Stimulated activated naive CD8-positive, alpha-beta T cell treated with anti-CD3 and anti-CD28 coated beads, Interleukin-15, Interleukin-2, amounts not matched to agents 100 ng/mL and 50 ng/mL, for 24 hours (primary cell): ENCODE data around the gene CDH23.

Experiments
- H3K27ac Mint-ChIP-seq: one replicate; pipeline ENCODE4 v1.8.0; 2021; ENCODE audit warnings: mild to moderate bottlenecking, mixed read lengths
- H3K27me3 Mint-ChIP-seq: one replicate; pipeline ENCODE4 v1.8.0; 2021; ENCODE audit warnings: mixed read lengths
- H3K36me3 Mint-ChIP-seq: one replicate; pipeline ENCODE4 v1.8.0; 2021; ENCODE audit warnings: low read depth, mixed read lengths
- H3K4me1 Mint-ChIP-seq: one replicate; pipeline ENCODE4 v1.8.0; 2021; ENCODE audit warnings: low read depth, mixed read lengths
- H3K4me3 Mint-ChIP-seq: one replicate; pipeline ENCODE4 v1.8.0; 2021; ENCODE audit warnings: mild to moderate bottlenecking, mixed read lengths
- H3K9me3 Mint-ChIP-seq: one replicate; pipeline ENCODE4 v1.8.0; 2021; ENCODE audit warnings: mixed read lengths

CDH23 gene

GRCh38 chr10:71812913-71813590 is 416.3 kb downstream of the CDH23 start:
- H3K27me3 Mint-ChIP-seq, result no peaks in the 10 kb centered on the region
- no peaks in the 10 kb centered on the region for H3K4me1 Mint-ChIP-seq
- H3K4me3 Mint-ChIP-seq, result no peak overlapping the region
- no peaks in the 10 kb centered on the region for H3K9me3 Mint-ChIP-seq
- H3K36me3 Mint-ChIP-seq, result peaks cover 24% of the 10 kb centered on the region
- no peak overlapping the region for H3K27ac Mint-ChIP-seq

GRCh38 chr10:71814922-71815411 is 418.2 kb downstream of the CDH23 start:
- H3K27me3 Mint-ChIP-seq, result no peaks in the 10 kb centered on the region
- H3K36me3 Mint-ChIP-seq, result peaks cover 40% of the 10 kb centered on the region
- no peaks in the 10 kb centered on the region for H3K4me1 Mint-ChIP-seq
- no peaks in the 10 kb centered on the region for H3K9me3 Mint-ChIP-seq
- no peak overlapping the region for H3K27ac Mint-ChIP-seq
- H3K4me3 Mint-ChIP-seq, result no peak overlapping the region

DNA sequence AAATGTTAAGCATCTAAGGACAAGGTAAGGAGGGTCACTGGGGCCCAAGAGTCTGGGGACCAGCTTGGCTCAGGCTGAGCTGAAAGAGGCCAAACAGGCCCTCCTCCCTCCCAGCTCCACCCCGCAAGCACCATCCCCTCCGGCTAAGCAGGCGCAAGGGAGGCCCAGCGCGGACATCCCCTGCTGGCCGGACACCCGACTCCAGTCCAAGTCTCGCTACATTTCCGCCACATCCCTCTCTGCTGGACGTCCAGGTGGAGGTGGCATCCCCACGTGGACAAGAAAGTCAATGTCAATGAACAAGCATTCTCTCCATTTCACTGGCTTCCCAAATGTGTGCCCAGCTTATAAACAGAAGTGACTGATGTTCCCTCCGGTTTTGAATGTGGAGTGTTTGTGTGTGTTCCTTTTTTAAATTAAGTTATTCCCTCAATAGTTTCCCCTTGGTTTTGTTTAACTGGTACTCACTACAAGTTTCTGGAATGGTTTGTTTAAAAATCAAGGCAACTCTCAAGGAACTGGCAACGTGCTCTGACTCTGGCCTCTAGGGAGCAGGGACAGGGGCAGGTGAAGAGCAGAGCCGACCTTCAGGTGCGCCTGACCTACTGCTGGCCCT is 418.9 kb downstream of the CDH23 start:
- no peaks in the 10 kb centered on the region for H3K9me3 Mint-ChIP-seq
- H3K4me1 Mint-ChIP-seq, result no peaks in the 10 kb centered on the region
- H3K27me3 Mint-ChIP-seq, result no peaks in the 10 kb centered on the region
- no peak overlapping the region for H3K27ac Mint-ChIP-seq
- H3K4me3 Mint-ChIP-seq, result no peak overlapping the region
- peaks cover 43% of the 10 kb centered on the region for H3K36me3 Mint-ChIP-seq

DNA sequence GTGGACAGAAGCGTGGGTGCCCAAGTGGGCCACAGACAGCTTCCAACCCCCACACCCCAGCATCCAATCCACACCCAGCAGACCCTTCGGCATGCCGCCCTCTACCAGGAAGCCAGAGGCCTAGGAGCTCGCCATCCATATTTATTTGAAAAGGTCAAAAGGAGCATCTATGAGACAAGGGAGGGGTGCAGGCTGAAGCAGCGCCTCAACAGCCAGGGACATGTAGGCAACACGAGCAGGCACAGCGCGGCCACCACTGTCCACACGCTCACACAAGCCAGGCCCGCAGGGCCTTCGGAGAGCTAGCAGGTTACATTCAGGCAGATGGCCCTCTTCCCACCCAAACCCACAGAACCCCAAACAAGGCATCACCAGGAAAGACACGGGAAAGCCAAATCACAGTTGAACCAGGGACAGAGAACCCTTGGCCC is 419.7 kb downstream of the CDH23 start:
- Mint-ChIP-seq H3K27me3 (no peaks in the 10 kb centered on the region), H3K4me3 (no peak overlapping the region), H3K27ac (no peak overlapping the region), H3K4me1 (peaks cover 1% of the 10 kb centered on the region), H3K36me3 (peaks cover 47% of the 10 kb centered on the region), H3K9me3 (no peaks in the 10 kb centered on the region)

GRCh38 chr10:71816936-71817618 is 420.4 kb downstream of the CDH23 start:
- no peak overlapping the region for H3K27ac Mint-ChIP-seq
- H3K9me3 Mint-ChIP-seq, result no peaks in the 10 kb centered on the region
- peaks cover 8% of the 10 kb centered on the region for H3K4me1 Mint-ChIP-seq
- H3K36me3 Mint-ChIP-seq, result peaks cover 47% of the 10 kb centered on the region
- H3K4me3 Mint-ChIP-seq, result no peak overlapping the region
- no peaks in the 10 kb centered on the region for H3K27me3 Mint-ChIP-seq

GRCh38 chr10:71817831-71818655 is 421.3 kb downstream of the CDH23 start:
- no peaks in the 10 kb centered on the region for H3K9me3 Mint-ChIP-seq
- H3K27ac Mint-ChIP-seq, result no peak overlapping the region
- H3K27me3 Mint-ChIP-seq, result no peaks in the 10 kb centered on the region
- H3K4me3 Mint-ChIP-seq, result no peak overlapping the region
- H3K36me3 Mint-ChIP-seq, result peaks cover 47% of the 10 kb centered on the region
- peaks cover 14% of the 10 kb centered on the region for H3K4me1 Mint-ChIP-seq

DNA sequence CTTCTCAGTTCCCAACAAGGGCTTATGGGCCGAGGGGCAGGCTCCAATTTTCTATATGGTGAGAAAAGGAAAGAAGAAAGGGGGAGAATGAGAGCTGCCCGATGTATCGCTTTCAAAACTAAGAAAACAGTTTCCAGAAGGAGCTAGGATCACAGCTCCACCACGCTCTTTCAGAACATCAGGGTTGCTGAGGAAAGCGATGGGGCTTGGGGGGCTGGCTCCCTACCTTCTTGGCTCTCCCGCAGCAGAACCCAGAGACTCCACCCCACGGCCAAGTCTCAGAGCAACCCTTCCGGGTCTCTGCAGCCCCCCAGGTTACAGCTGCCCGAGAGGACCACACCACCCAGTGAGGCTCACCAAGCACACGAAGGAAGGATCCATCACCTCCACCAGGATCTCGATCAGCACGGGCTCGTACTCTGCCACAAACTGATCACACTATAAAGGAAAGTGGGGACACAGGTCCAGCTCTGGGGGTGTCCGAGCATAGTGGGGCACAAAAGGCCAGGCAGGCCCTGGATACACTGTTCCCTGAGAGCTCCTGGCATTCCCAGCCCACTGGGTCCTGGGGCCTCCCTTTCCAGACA is 422.0 kb downstream of the CDH23 start:
- Mint-ChIP-seq H3K27me3 (no peaks in the 10 kb centered on the region), H3K27ac (no peak overlapping the region), H3K4me3 (no peak overlapping the region), H3K9me3 (no peaks in the 10 kb centered on the region), H3K36me3 (peaks cover 51% of the 10 kb centered on the region), H3K4me1 (peaks cover 14% of the 10 kb centered on the region)

DNA sequence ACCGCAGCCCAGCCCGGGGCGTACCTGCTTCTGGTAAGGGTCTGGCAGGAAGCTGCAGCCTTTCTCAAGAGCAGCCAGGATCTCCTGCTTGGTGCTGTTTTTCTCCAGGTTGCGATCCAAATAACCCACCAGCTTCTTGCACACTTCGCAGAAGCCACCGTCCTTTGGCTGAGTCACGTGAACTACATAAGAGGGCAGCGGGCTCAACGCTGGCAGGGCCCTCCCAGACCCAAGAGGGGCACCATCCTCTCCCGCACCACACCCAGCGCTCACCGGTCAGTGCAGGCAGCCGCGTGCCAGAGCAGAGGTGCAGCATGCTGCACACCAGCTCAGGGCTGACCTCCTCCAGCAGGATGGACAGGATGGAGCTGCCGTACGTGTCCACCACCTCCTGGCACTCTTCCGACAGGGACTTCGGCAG is 422.7 kb downstream of the CDH23 start:
- Mint-ChIP-seq H3K9me3 (no peaks in the 10 kb centered on the region), H3K27ac (peak overlapping the region; percentile 31), H3K4me1 (peaks cover 14% of the 10 kb centered on the region), H3K4me3 (no peak overlapping the region), H3K36me3 (peaks cover 52% of the 10 kb centered on the region), H3K27me3 (no peaks in the 10 kb centered on the region)

DNA sequence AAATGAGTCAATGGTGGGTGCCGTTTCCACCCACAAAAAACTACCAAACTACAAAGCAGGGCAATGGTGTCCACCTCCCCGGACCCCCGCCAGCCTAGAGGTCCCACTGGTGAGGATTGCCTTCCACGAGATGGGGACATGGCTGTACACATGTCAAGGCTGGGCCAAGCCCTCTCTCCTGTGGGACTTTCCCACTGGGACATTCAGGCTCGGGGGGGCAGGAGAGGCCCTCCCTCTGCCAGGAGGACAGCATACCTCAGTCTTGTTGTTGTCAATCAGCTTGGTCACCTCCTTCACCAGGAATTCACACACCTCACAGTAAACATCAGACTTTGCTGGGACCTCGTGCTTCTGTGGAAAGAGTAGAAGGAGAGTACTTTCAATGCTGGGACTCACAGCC is 423.3 kb downstream of the CDH23 start:
- no peaks in the 10 kb centered on the region for H3K9me3 Mint-ChIP-seq

DNA sequence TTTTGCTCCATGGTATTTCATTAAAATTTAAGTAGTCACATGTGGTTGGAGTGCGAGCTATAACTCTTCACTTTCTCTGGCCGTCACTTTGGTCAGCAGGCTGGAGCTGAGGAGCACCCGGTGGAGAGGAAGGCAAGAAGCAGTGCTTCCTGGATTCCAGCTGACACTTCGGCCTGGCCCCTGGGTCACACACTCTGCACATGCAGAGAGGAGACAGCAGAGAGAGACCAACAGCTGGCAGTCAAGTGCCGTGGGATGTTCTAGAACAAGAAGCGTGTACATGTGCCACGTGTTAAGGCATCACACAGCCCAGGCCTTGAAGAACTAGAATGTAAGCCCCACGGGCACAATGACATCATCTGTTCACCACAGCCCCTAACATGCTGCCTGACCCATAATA is 424.2 kb downstream of the CDH23 start:
- Mint-ChIP-seq H3K9me3 (no peaks in the 10 kb centered on the region), H3K4me1 (peaks cover 14% of the 10 kb centered on the region), H3K27ac (no peak overlapping the region), H3K4me3 (no peak overlapping the region), H3K27me3 (no peaks in the 10 kb centered on the region), H3K36me3 (peaks cover 51% of the 10 kb centered on the region)

More for the DNA sequence above, 423.3 kb downstream of the CDH23 start:
- H3K4me3 Mint-ChIP-seq, result no peak overlapping the region
- H3K36me3 Mint-ChIP-seq, result peaks cover 50% of the 10 kb centered on the region
- H3K27ac Mint-ChIP-seq, result peak overlapping the region; percentile 31
- H3K27me3 Mint-ChIP-seq, result no peaks in the 10 kb centered on the region
- peaks cover 14% of the 10 kb centered on the region for H3K4me1 Mint-ChIP-seq

GRCh38 chr10:71821909-71822763 is 425.4 kb downstream of the CDH23 start:
- no peak overlapping the region for H3K4me3 Mint-ChIP-seq
- H3K36me3 Mint-ChIP-seq, result peaks cover 43% of the 10 kb centered on the region
- no peaks in the 10 kb centered on the region for H3K27me3 Mint-ChIP-seq
- H3K9me3 Mint-ChIP-seq, result no peaks in the 10 kb centered on the region
- no peak overlapping the region for H3K27ac Mint-ChIP-seq
- H3K4me1 Mint-ChIP-seq, result peaks cover 14% of the 10 kb centered on the region

GRCh38 chr10:71823356-71823755 is 426.6 kb downstream of the CDH23 start:
- no peaks in the 10 kb centered on the region for H3K9me3 Mint-ChIP-seq
- no peaks in the 10 kb centered on the region for H3K27me3 Mint-ChIP-seq
- peaks cover 47% of the 10 kb centered on the region for H3K36me3 Mint-ChIP-seq
- peaks cover 14% of the 10 kb centered on the region for H3K4me1 Mint-ChIP-seq
- H3K27ac Mint-ChIP-seq, result no peak overlapping the region
- H3K4me3 Mint-ChIP-seq, result no peak overlapping the region

DNA sequence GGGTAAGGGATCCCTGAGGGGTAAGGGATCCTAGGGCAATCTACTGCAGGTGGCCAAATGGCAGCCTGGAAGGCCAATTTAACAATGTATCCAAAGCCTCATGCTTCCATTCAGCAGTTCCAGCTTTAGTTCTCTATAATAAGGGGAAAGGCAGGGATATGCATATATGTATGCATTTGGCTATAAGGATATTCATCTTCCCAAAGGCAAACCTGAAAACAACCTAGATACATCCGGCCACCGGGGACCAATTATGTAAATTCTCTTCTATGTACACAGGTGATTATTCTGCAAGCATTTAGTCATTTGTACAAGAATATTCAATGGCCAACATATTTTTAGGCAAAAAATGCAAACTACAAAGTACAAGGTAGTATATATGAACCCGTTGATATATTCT is 427.6 kb downstream of the CDH23 start:
- Mint-ChIP-seq H3K27ac (no peak overlapping the region), H3K27me3 (no peaks in the 10 kb centered on the region), H3K4me1 (peaks cover 14% of the 10 kb centered on the region), H3K4me3 (no peak overlapping the region), H3K9me3 (no peaks in the 10 kb centered on the region), H3K36me3 (peaks cover 37% of the 10 kb centered on the region)

- peaks cover 34% of the 10 kb centered on the region for H3K36me3 Mint-ChIP-seq
- H3K4me1 Mint-ChIP-seq, result peaks cover 14% of the 10 kb centered on the region
- H3K27ac Mint-ChIP-seq, result no peak overlapping the region
- no peaks in the 10 kb centered on the region for H3K27me3 Mint-ChIP-seq
- no peak overlapping the region for H3K4me3 Mint-ChIP-seq
- no peaks in the 10 kb centered on the region for H3K9me3 Mint-ChIP-seq
Observed at GRCh38 chr10:71825217-71825616, 428.5 kb downstream of the CDH23 start.
